HG03354 (cell line): ENCODE results near the gene IMMP2L.

Experiments
- ATAC-seq: cut with Tn5 transposase; IDR thresholded peaks from one replicate; pipeline ENCODE4 v1.9.1; 2021; ENCODE audit warnings: mild to moderate bottlenecking; ENCODE audit not compliant: unreplicated experiment, poor library complexity, severe bottlenecking

IMMP2L gene

GRCh38 chr7:111410899-111411298 lies 151.4 kb downstream of the IMMP2L start:
- ATAC-seq, result no peak

GRCh38 chr7:111409714-111410422 lies 152.4 kb downstream of the IMMP2L start:
- ATAC-seq, result no peak

GRCh38 chr7:111408724-111409123 lies 153.6 kb downstream of the IMMP2L start:
- ATAC-seq, result no peak

- no peak for ATAC-seq
Measured at GRCh38 chr7:111407258-111407657, 155.0 kb downstream of the IMMP2L start.

GRCh38 chr7:111405621-111406020 lies 156.7 kb downstream of the IMMP2L start:
- ATAC-seq, result no peak

GRCh38 chr7:111401516-111401915 lies 160.8 kb downstream of the IMMP2L start:
- ATAC-seq, result no peak

GRCh38 chr7:111400088-111400487 lies 162.2 kb downstream of the IMMP2L start:
- no peak for ATAC-seq

GRCh38 chr7:111394891-111395290 lies 167.4 kb downstream of the IMMP2L start:
- no peak for ATAC-seq

- ATAC-seq, result no peak
Measured at GRCh38 chr7:111393011-111393754, 169.1 kb downstream of the IMMP2L start.

- ATAC-seq, result no peak
Measured at GRCh38 chr7:111392294-111392693, 170.0 kb downstream of the IMMP2L start.

- no peak for ATAC-seq
Measured at GRCh38 chr7:111390000-111390399, 172.3 kb downstream of the IMMP2L start.

GRCh38 chr7:111388912-111389311 lies 173.4 kb downstream of the IMMP2L start:
- ATAC-seq, result peak; percentile 70

- no peak for ATAC-seq
Measured at GRCh38 chr7:111388016-111388415, 174.3 kb downstream of the IMMP2L start.

GRCh38 chr7:111384065-111384891 lies 178.0 kb downstream of the IMMP2L start:
- ATAC-seq, result no peak

GRCh38 chr7:111383133-111383532 lies 179.2 kb downstream of the IMMP2L start:
- no peak for ATAC-seq

GRCh38 chr7:111381590-111381989 lies 180.7 kb downstream of the IMMP2L start:
- ATAC-seq, result no peak

- no peak for ATAC-seq
Measured at GRCh38 chr7:111380945-111381344, 181.3 kb downstream of the IMMP2L start.

GRCh38 chr7:111374027-111374426 lies 188.3 kb downstream of the IMMP2L start:
- ATAC-seq, result no peak

- ATAC-seq, result no peak
Measured at GRCh38 chr7:111371437-111371836, 190.9 kb downstream of the IMMP2L start.

- no peak for ATAC-seq
Measured at GRCh38 chr7:111370002-111370401, 192.3 kb downstream of the IMMP2L start.
